HuH-7.5 (cell line): ENCODE results near the gene NR2F2.
"Not testable (repeated sequence)": the region's sequence is repeated elsewhere in the genome, so short reads cannot be mapped to it uniquely, and the experiment has no call there.

Experiments
- DNase-seq: peaks from one replicate; pipeline ENCODE4 v3.0.0; 2011; ENCODE audit warnings: low spot score

NR2F2 gene

DNA sequence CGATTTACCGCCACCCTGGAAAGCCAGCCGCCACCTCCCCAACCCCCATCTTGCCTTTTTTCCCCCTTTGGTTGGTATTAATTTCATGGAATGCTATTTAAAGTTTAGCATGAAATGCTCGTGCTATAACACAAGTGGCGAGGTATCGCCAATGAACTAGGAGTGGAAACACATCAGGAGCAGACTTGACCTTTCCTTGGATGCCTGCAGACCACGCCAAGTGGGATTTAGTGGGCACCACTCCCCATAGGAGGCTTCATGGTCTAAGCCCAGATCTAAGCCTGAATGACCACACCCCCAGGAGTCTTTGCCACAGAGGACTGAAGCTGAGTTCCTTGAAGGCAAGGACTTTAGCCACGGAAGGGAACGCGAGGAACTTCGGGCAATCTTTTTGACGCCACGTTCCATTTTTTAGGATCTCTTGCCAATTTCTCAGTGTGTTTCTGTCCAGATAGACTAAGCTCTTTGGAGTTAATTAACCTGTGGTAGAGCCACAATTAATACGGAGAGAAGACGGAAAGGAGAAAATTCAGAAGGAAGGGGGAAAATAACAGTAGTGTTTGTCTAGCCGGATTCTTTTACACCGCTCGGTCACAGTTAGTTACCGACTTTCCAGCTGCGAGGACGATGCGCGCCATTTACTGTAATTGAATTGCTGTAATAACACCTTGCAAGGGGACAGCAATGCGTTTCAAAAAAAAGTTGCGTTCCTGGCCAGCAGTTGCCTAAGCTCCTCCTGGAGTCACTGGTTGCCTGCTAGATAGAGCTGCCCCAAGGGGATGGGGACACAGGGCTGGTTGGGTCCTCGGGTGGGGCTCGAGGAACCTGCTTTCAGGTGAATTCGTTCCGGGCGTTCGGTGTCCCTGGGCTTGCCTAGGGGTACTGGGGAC is 37.1 kb downstream of the NR2F2 start:
- DNase-seq, result no peak

DNA sequence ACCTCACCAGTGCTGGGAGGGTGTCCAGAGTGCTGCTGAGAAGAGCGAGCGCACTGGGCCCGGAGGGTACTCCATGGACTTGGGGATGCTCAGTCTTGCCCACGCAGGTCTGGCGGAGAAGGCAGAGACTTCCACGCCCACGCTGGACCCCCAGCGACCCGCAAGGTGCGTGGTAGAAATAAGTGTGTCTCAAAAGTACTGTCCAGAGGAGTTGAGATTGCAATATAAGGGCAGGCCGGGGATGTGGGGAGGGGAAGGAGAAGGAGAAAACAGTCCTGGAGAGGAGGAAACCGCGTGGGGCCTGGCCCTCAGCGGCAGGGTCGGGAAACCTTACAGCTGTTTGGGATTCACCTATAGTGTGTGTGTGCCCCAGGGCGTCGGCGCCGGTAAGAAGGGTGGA is 38.9 kb downstream of the NR2F2 start:
- no peak for DNase-seq

- no peak for DNase-seq
Measured at GRCh38 chr15:96369825-96370621, 39.5 kb downstream of the NR2F2 start.

DNA sequence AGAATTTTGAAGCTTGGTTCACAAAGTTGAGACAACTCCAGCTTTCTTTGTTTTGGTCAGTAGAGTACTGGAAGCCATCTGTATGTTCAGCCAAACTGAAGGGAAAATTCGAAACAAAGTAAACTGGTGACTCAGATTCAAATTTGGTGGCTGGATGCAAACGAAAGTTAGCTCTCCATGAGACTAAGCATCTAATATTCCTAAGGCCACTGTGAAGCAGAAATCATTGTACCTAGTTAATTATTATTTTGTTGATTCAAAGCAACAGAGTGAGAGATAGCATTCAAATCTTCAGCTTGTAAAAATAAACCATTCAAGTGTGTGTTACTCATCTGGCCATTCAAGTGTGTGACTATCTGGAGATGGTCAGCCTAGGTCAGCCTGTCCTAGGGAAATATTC is 42.1 kb downstream of the NR2F2 start:
- DNase-seq, result no peak

GRCh38 chr15:96374499-96374898 is 44.0 kb downstream of the NR2F2 start:
- DNase-seq, result no peak

DNA sequence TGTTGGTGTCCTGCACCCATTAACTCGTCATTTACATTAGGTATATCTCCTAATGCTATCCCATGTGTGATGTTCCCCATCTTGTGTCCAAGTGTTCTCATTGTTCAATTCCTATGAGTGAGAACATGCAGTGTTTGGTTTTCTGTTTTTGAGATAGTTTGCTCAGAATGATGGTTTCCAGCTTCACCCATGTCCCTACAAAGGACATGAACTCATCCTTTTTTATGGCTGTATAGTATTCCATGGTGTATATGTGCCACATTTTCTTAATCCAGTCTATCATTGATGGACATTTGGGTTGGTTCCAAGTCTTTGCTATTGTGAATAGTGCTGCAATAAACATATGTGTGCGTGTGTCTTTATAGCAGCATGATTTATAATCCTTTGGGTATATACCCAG is 49.1 kb downstream of the NR2F2 start:
- DNase-seq, result not testable (repeated sequence)

DNA sequence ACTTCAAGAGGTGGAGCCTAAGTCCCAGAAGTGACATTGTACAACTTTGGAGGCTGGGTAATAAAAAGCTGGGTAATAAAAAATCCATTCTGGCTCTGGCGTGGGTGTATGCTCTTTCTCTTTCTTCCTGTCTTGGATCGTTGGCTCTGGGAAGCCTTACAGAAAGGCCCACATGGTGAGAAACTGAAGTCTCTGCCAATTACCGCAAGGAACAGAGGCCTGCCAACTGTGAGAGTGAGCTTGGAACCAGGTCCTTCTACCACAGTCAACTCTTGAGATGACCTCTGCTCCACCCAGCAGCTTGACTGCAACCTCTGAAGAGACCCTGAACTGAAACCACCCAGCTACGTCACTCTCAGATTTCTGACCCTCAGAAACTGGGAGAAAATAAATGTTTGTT is 51.0 kb downstream of the NR2F2 start:
- no peak for DNase-seq

- DNase-seq, result no peak
Measured at GRCh38 chr15:96385195-96385594, 54.7 kb downstream of the NR2F2 start.

GRCh38 chr15:96388673-96389072 is 58.2 kb downstream of the NR2F2 start:
- DNase-seq, result no peak
